MCF 10A (cell line): ENCODE results near the gene SHROOM3. TPM values are rescaled to one million over a fixed set of nuclear protein-coding genes. Genes with fewer than 3 reads are reported as not detected.

Experiments
- BruUV-seq: library from RNA; stranded (reverse); fragments of 400-500 nt; replicated peaks from 2 replicates; lab custom pipeline; 2021; lab: Mats Ljungman, UMichigan
- CTCF ChIA-PET: fragments of 300-600 bp; sonication (Branson Sonifier 250); formaldehyde crosslinking; extraction: SDS; loops from one replicate; lab custom pipeline; 2021; ENCODE audit warnings: antibody characterized with exemption, inconsistent platforms; lab: Yijun Ruan, JAX
- POLR2A ChIA-PET: fragments of 300-600, 350-650 bp; sonication (Branson Sonifier 250); formaldehyde crosslinking; extraction: SDS; loops from one replicate; lab custom pipeline; 2020; ENCODE audit warnings: antibody characterized with exemption, inconsistent platforms; lab: Yijun Ruan, JAX
- DNase-seq: peaks from one replicate; pipeline ENCODE4 v3.0.0-alpha.2; 2018; ENCODE audit not compliant: unreplicated experiment
- H3K27ac Mint-ChIP-seq: one replicate; pipeline ENCODE4 v1.8.0; 2022; ENCODE audit warnings: mild to moderate bottlenecking, low read depth, mixed read lengths; ENCODE audit not compliant: unreplicated experiment
- H3K27me3 Mint-ChIP-seq: one replicate; pipeline ENCODE4 v1.8.0; 2022; ENCODE audit warnings: mixed read lengths; ENCODE audit not compliant: insufficient read depth, unreplicated experiment
- H3K36me3 Mint-ChIP-seq: one replicate; pipeline ENCODE4 v1.8.0; 2022; ENCODE audit warnings: mild to moderate bottlenecking, moderate library complexity, mixed read lengths; ENCODE audit not compliant: insufficient read depth, unreplicated experiment
- H3K4me1 Mint-ChIP-seq: one replicate; pipeline ENCODE4 v1.8.0; 2022; ENCODE audit warnings: mixed read lengths; ENCODE audit not compliant: insufficient read depth, unreplicated experiment
- H3K4me3 Mint-ChIP-seq: one replicate; pipeline ENCODE4 v1.8.0; 2022; ENCODE audit warnings: mild to moderate bottlenecking, moderate library complexity, mixed read lengths; ENCODE audit not compliant: unreplicated experiment
- H3K9me3 Mint-ChIP-seq: one replicate; pipeline ENCODE4 v1.8.0; 2022; ENCODE audit warnings: mixed read lengths; ENCODE audit not compliant: unreplicated experiment
- intact Hi-C: fragments of 100-400 bp; cut with micrococcal nuclease; formaldehyde crosslinking; loops from 2 replicates; pipeline ENCODE4 v1.14.1; 2022
- total RNA-seq: library from RNA; stranded (reverse); gene quantifications from 2 replicates; pipeline ENCODE4 v1.2.3, GENCODE V29; 2022
- TF ChIP-seq, protein P1 (sequence below): fragments of 200-600 bp; IDR thresholded peaks from one replicate; pipeline ENCODE4 v1.8.0; 2022; ENCODE audit warnings: antibody characterized with exemption, mild to moderate bottlenecking; ENCODE audit not compliant: unreplicated experiment

Gene SHROOM3
- total RNA-seq, 1 experiment from 2014 or later: 20.7 TPM

GRCh38 chr4:76665721-76666120 lies 230.7 kb downstream of the SHROOM3 start:
- Mint-ChIP-seq H3K9me3 (no peaks in the 10 kb centered on the region), H3K27me3 (no peaks in the 10 kb centered on the region), H3K4me1 (peaks cover 19% of the 10 kb centered on the region), H3K27ac (peak overlapping the region; percentile 93), H3K36me3 (no peaks in the 10 kb centered on the region), H3K4me3 (no peak overlapping the region)
- TF ChIP-seq, protein P1, sequence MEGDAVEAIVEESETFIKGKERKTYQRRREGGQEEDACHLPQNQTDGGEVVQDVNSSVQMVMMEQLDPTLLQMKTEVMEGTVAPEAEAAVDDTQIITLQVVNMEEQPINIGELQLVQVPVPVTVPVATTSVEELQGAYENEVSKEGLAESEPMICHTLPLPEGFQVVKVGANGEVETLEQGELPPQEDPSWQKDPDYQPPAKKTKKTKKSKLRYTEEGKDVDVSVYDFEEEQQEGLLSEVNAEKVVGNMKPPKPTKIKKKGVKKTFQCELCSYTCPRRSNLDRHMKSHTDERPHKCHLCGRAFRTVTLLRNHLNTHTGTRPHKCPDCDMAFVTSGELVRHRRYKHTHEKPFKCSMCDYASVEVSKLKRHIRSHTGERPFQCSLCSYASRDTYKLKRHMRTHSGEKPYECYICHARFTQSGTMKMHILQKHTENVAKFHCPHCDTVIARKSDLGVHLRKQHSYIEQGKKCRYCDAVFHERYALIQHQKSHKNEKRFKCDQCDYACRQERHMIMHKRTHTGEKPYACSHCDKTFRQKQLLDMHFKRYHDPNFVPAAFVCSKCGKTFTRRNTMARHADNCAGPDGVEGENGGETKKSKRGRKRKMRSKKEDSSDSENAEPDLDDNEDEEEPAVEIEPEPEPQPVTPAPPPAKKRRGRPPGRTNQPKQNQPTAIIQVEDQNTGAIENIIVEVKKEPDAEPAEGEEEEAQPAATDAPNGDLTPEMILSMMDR: no peak
- DNase-seq: no peak
- POLR2A ChIA-PET: interaction anchor here (0.7 to 2.0 kb wide), 19 partner anchors 10 to 492 kb away, joined by 3 to 15 read pairs (median 4); partner anchors contain the start of genes CCNG2 and SHROOM3
- CTCF ChIA-PET: interaction anchor here (0.8 to 1.2 kb wide), 3 partner anchors 19 to 58 kb away, joined by 3 read pairs; no protein-coding TSS in a partner anchor
- intact Hi-C loops: loop anchor here (1.0 kb wide), 1 partner anchor 26 kb away; no protein-coding TSS in a partner anchor
- BruUV-seq: no TSS peak

GRCh38 chr4:76666944-76667532 lies 232.0 kb downstream of the SHROOM3 start:
- POLR2A ChIA-PET: interaction anchor here (1.2 kb wide), 1 partner anchor 9 kb away, joined by 3 read pairs; no protein-coding TSS in a partner anchor
- TF ChIP-seq, protein P1: no peak
- Mint-ChIP-seq H3K36me3 (no peaks in the 10 kb centered on the region), H3K4me1 (peaks cover 19% of the 10 kb centered on the region), H3K27me3 (no peaks in the 10 kb centered on the region), H3K4me3 (no peak overlapping the region), H3K27ac (peak overlapping the region; percentile 80), H3K9me3 (no peaks in the 10 kb centered on the region)
- CTCF ChIA-PET: interaction anchor here (0.6 to 0.8 kb wide), 2 partner anchors 66 to 139 kb away, joined by 3 to 4 read pairs; no protein-coding TSS in a partner anchor
- BruUV-seq: no TSS peak
- intact Hi-C loops: no loop called here
- no peak for DNase-seq

- Mint-ChIP-seq H3K27me3 (no peaks in the 10 kb centered on the region), H3K27ac (no peak overlapping the region), H3K36me3 (no peaks in the 10 kb centered on the region), H3K9me3 (no peaks in the 10 kb centered on the region), H3K4me3 (no peak overlapping the region), H3K4me1 (peaks cover 12% of the 10 kb centered on the region)
- BruUV-seq: no TSS peak
- TF ChIP-seq, protein P1: no peak
- no peak for DNase-seq
- POLR2A ChIA-PET: no interaction called here
- CTCF ChIA-PET: no interaction called here
- intact Hi-C loops: no loop called here
These were observed 235.6 kb downstream of the SHROOM3 start for GRCh38 chr4:76670631-76671030.

DNA sequence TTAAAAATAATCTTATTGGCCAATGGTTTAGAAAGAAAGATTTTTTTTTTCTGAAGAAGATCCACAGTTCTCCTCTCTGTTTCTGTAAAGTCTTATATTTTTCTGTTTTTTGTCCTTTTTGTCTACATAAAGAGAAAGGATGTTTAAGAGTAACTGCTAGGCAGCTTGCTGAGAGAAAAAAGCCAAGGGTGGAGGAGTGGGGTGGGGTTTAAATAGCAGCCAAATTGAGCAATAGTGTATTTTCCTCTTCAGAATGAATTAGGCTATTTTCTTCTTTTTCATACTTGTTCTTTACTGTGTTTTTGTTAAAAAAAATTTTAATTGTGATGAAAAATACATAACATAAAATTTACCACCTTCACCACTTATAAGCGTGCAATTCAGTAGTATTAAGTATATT lies 238.3 kb downstream of the SHROOM3 start:
- ChIA-PET POLR2A (interaction anchor here (0.6 to 1.2 kb wide), 3 partner anchors 9 to 28 kb away, joined by 3 to 7 read pairs (median 4); no protein-coding TSS in a partner anchor), CTCF (interaction anchor here (0.6 kb wide), 2 partner anchors 84 to 160 kb away, joined by 3 to 4 read pairs; no protein-coding TSS in a partner anchor)
- TF ChIP-seq, protein P1: no peak
- Mint-ChIP-seq H3K4me1 (no peaks in the 10 kb centered on the region), H3K27ac (no peak overlapping the region), H3K36me3 (no peaks in the 10 kb centered on the region), H3K4me3 (no peak overlapping the region), H3K27me3 (no peaks in the 10 kb centered on the region), H3K9me3 (peaks cover 7% of the 10 kb centered on the region)
- intact Hi-C loops: no loop called here
- no peak for DNase-seq
- BruUV-seq: no TSS peak
